ENCODE data around the gene C5.
"Not testable (repeated sequence)": the region's sequence is repeated elsewhere in the genome, so short reads cannot be mapped to it uniquely, and the experiment has no call there.

Gene C5

GRCh38 chr9:121050128-121050988, at the start of gene C5:
TSS of gene C5 (minus strand) at chr9:121050275. CDS start at chr9:121050246, 29 bp downstream.
- no peak for DNase-seq (ENCODE audit: low read depth in 2 of 2)

- DNase-seq (ENCODE audit: low read depth in 2 of 2), result no peak
Observed at GRCh38 chr9:121098567-121099198, 48.6 kb upstream of the C5 start.

- DNase-seq (ENCODE audit: low read depth in 2 of 2), result no peak
Observed at GRCh38 chr9:121095057-121095456, 45.0 kb upstream of the C5 start.

- not testable (repeated sequence) for DNase-seq (ENCODE audit: low read depth in 2 of 2)
Observed at GRCh38 chr9:121090743-121091142, 40.7 kb upstream of the C5 start.

GRCh38 chr9:121088576-121088975, 38.5 kb upstream of the C5 start:
- DNase-seq (ENCODE audit: low read depth in 2 of 2), result no peak

- DNase-seq (ENCODE audit: low read depth in 2 of 2), result no peak
Observed at GRCh38 chr9:121085661-121086060, 35.6 kb upstream of the C5 start.

GRCh38 chr9:121082075-121082474, 32.0 kb upstream of the C5 start:
- DNase-seq (ENCODE audit: low read depth in 2 of 2), result no peak

GRCh38 chr9:121075251-121076036, 25.4 kb upstream of the C5 start:
- no peak for DNase-seq (ENCODE audit: low read depth in 2 of 2)

- peak; percentile 93 to 94 for DNase-seq (ENCODE audit: low read depth in 2 of 2)
Observed at GRCh38 chr9:121074370-121075250, 24.5 kb upstream of the C5 start, which contains the start of gene CNTRL. TSS of gene CNTRL (plus strand) at chr9:121074955. CDS start at chr9:121088327, 13,372 bp downstream.

GRCh38 chr9:121073038-121073437, 23.0 kb upstream of the C5 start:
- no peak for DNase-seq (ENCODE audit: low read depth in 2 of 2)

- DNase-seq (ENCODE audit: low read depth in 2 of 2), result peak in 1 of 2 donors; percentile 13
Observed at GRCh38 chr9:121071756-121072421, 21.8 kb upstream of the C5 start.

- no peak for DNase-seq (ENCODE audit: low read depth in 2 of 2)
Observed at GRCh38 chr9:121071370-121071755, 21.3 kb upstream of the C5 start.

- DNase-seq (ENCODE audit: low read depth in 2 of 2), result no peak
Observed at GRCh38 chr9:121069396-121069795, 19.3 kb upstream of the C5 start.

- no peak for DNase-seq (ENCODE audit: low read depth in 2 of 2)
Observed at GRCh38 chr9:121067640-121068039, 17.6 kb upstream of the C5 start.

GRCh38 chr9:121066850-121067249, 16.8 kb upstream of the C5 start:
- DNase-seq (ENCODE audit: low read depth in 2 of 2), result no peak

GRCh38 chr9:121059998-121060636, 10.0 kb upstream of the C5 start:
- no peak for DNase-seq (ENCODE audit: low read depth in 2 of 2)

- no peak for DNase-seq (ENCODE audit: low read depth in 2 of 2)
Observed at GRCh38 chr9:121059513-121059912, 9.4 kb upstream of the C5 start.

GRCh38 chr9:121057821-121058220, 7.7 kb upstream of the C5 start:
- DNase-seq (ENCODE audit: low read depth in 2 of 2), result no peak

GRCh38 chr9:121055642-121056143, 5.6 kb upstream of the C5 start:
- DNase-seq (ENCODE audit: low read depth in 2 of 2), result no peak

GRCh38 chr9:121053544-121053943, 3.5 kb upstream of the C5 start:
- DNase-seq (ENCODE audit: low read depth in 2 of 2), result no peak

Measured in stimulated activated CD8-positive, alpha-beta memory T cell treated with anti-CD3 and anti-CD28 coated beads, Interleukin-2, amount 100 ng/mL, for 48 hours (primary cell).